ENCODE results near the gene AHNAK. TPM values are rescaled to one million over a fixed set of nuclear protein-coding genes. Genes with fewer than 3 reads are reported as not detected.

Gene AHNAK
- total RNA-seq, 4 donors from 2014 or later = 1,199 to 1,973 (median 1,368) TPM

- no peak for TF ChIP-seq CTCF (IDR thresholded peaks at IDR 0.05; ENCODE audit: low read depth)
Observed at GRCh38 chr11:62457478-62457877, 89.1 kb downstream of the AHNAK start.

- TF ChIP-seq CTCF (IDR thresholded peaks at IDR 0.05; ENCODE audit: low read depth) = no peak
Observed at GRCh38 chr11:62456630-62457029, 90.0 kb downstream of the AHNAK start.

- TF ChIP-seq CTCF (IDR thresholded peaks at IDR 0.05; ENCODE audit: low read depth) = no peak
Observed at GRCh38 chr11:62452839-62453468, 93.7 kb downstream of the AHNAK start.

- TF ChIP-seq CTCF (IDR thresholded peaks at IDR 0.05; ENCODE audit: low read depth) = no peak
Observed at GRCh38 chr11:62452261-62452660, 94.3 kb downstream of the AHNAK start.

GRCh38 chr11:62451241-62451621, 95.4 kb downstream of the AHNAK start:
- TF ChIP-seq CTCF (IDR thresholded peaks at IDR 0.05; ENCODE audit: low read depth) = no peak

- TF ChIP-seq CTCF (IDR thresholded peaks at IDR 0.05; ENCODE audit: low read depth) = no peak
Observed at GRCh38 chr11:62450543-62451240, 95.9 kb downstream of the AHNAK start.

- no peak for TF ChIP-seq CTCF (IDR thresholded peaks at IDR 0.05; ENCODE audit: low read depth)
Observed at GRCh38 chr11:62449451-62449851, 97.2 kb downstream of the AHNAK start.

Measured in subcutaneous adipose tissue (tissue), 4 donors.